Kidney (tissue), 14 donors: ENCODE data around the gene MRPS18C. TPM values are rescaled to one million over a fixed set of nuclear protein-coding genes. Genes with fewer than 3 reads are reported as not detected.

Experiments
- DNase-seq, 5 donors: peaks; one replicate each; pipeline ENCODE4 v3.0.0-alpha.2; 2013 to 2020
- FAIRE-seq: peaks from 2 replicates; lab custom pipeline; 2012; peaks lifted over from hg19 to GRCh38; lab: Jason Lieb, UNC
- H3K27ac ChIP-seq, 2 donors: one replicate each; pipeline ENCODE4 v1.7.0; 2013; ENCODE audit warnings: low read depth in 2 of 2, low read length in 2 of 2, inconsistent platforms in 1 of 2
- H3K27me3 ChIP-seq: one replicate; pipeline ENCODE4 v1.7.1; 2013; ENCODE audit warnings: low read length, inconsistent platforms; ENCODE audit not compliant: control insufficient read depth, insufficient read depth
- H3K36me3 ChIP-seq, 3 donors: one replicate each; pipeline versions ENCODE4 v1.7.0 to v1.7.1; 2013; ENCODE audit warnings: low read length in 3 of 3, control low read depth in 1 of 3, inconsistent platforms in 1 of 3; ENCODE audit not compliant: insufficient read depth in 3 of 3, control insufficient read depth in 2 of 3
- H3K4me1 ChIP-seq, 3 donors: one replicate each; pipeline versions ENCODE4 v1.7.0 to v1.7.1; 2013; ENCODE audit warnings: low read length in 3 of 3, inconsistent platforms in 1 of 3, low read depth in 1 of 3; ENCODE audit not compliant: control insufficient read depth in 2 of 3, insufficient read depth in 2 of 3
- H3K4me3 ChIP-seq, 3 donors: one replicate each; pipeline versions ENCODE4 v1.7.0 to v1.8.1; 2013; ENCODE audit warnings: low read length in 3 of 3, control low read depth in 1 of 3, inconsistent platforms in 1 of 3
- H3K9ac ChIP-seq, 3 donors: one replicate each; pipeline versions ENCODE4 v1.7.0 to v1.7.1; 2013; ENCODE audit warnings: low read length in 3 of 3, control low read depth in 1 of 3, inconsistent platforms in 1 of 3
- H3K9me3 ChIP-seq, 3 donors: one replicate each; pipeline versions ENCODE4 v1.7.0 to v1.7.1; 2013; ENCODE audit warnings: low read length in 3 of 3, control low read depth in 1 of 3, inconsistent platforms in 1 of 3; ENCODE audit not compliant: control insufficient read depth in 2 of 3, insufficient read depth in 1 of 3
- CTCF ChIP-seq: IDR thresholded peaks from 3 replicates; pipeline ENCODE4 v1.5.1; 2012; ENCODE audit warnings: mild to moderate bottlenecking, moderate library complexity, borderline replicate concordance; ENCODE audit not compliant: insufficient read depth; ENCODE audit errors: extremely low read depth
- intact Hi-C: fragments of 100-400 bp; cut with DNase I; formaldehyde crosslinking; loops from one replicate; pipeline ENCODE4 v1.11.1; 2022
- polyA plus RNA-seq: library from polyadenylated mRNA; stranded (reverse); fragments of 350-450 nt; fragmentation: Illumina TruSeq; extraction: RNeasy Lipid Tissue Mini Kit (QIAGEN cat#74804); gene quantifications from one replicate; pipeline ENCODE4 v1.2.3, GENCODE V29; 2014; ENCODE audit warnings: low read depth, low replicate concordance; ENCODE audit not compliant: insufficient read depth
- total RNA-seq: library from RNA; stranded (reverse); fragmentation: NEBNext Ultra II Directional; extraction: Animal tissue kit (Norgen Biotek cat#: 25700); gene quantifications from one replicate; pipeline ENCODE4 v1.2.1, GENCODE V29; 2021
- donor health status: control.
- donor health status: control.
- donor health status: control.
- donor health status: control.
- donor health status: control.
- donor health status: DM: yes; HTN: yes; CAD: no.
- donor health status: Normal renal cell carcinoma (clear cell type).

The MRPS18C gene
- total and polyA plus RNA-seq, 2 donors from 2014 or later: 44.4 to 67.0 TPM

DNA sequence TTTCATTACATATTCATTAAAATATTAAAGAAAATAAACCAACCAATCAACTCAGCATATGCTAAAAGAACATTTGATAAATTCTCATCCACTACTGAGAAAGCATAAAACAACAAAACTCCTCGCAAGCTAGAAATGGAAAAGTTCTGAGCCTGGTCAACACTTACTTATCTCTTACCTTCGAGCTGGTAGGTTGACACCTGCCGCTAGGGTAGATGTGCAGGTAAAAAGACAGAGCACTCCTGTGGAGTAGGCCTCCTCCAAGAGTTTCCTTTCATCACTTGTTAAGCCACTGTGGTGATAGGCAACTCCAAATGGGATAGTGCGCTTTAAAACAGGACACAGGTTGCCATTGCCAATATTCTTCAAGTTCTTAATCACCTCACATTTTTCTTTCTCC is 19.2 kb upstream of the MRPS18C start:
- Histone ChIP-seq H3K27ac (no peak overlapping the region), H3K36me3 (peaks cover 2 to 21% (median 2%) of the 10 kb centered on the region in 3 donors), H3K4me3 (no peak overlapping the region), H3K9me3 (no peaks in the 10 kb centered on the region), H3K9ac (no peak overlapping the region), H3K27me3 (no peaks in the 10 kb centered on the region), H3K4me1 (no peaks in the 10 kb centered on the region)
- no peak for DNase-seq
- TF ChIP-seq CTCF: no peak
- FAIRE-seq: no peak
- intact Hi-C loops: no loop called here

- DNase-seq: no peak
Observed at GRCh38 chr4:83438719-83439118, 17.1 kb upstream of the MRPS18C start.

GRCh38 chr4:83440148-83440814 is 15.6 kb upstream of the MRPS18C start:
- no peak overlapping the region for H3K4me3 ChIP-seq
- DNase-seq (no peak), FAIRE-seq (peak; percentile 77)
- no peaks in the 10 kb centered on the region for H3K27me3 ChIP-seq
- peaks cover 2 to 22% (median 6%) of the 10 kb centered on the region in 3 donors for H3K36me3 ChIP-seq
- H3K9ac ChIP-seq: no peak overlapping the region
- no peak for TF ChIP-seq CTCF
- no peaks in the 10 kb centered on the region for H3K9me3 ChIP-seq
- H3K4me1 ChIP-seq: no peaks in the 10 kb centered on the region
- H3K27ac ChIP-seq: no peak overlapping the region
- intact Hi-C loops: no loop called here

More at GRCh38 chr4:83438719-83439118, 17.1 kb upstream of the MRPS18C start:
- H3K27me3 ChIP-seq: no peaks in the 10 kb centered on the region
- intact Hi-C loops: no loop called here
- H3K9ac ChIP-seq: no peak overlapping the region
- no peak for FAIRE-seq
- H3K27ac ChIP-seq: no peak overlapping the region
- H3K9me3 ChIP-seq: no peaks in the 10 kb centered on the region
- H3K36me3 ChIP-seq: peaks cover 2 to 24% (median 2%) of the 10 kb centered on the region in 3 donors
- TF ChIP-seq CTCF: no peak
- H3K4me3 ChIP-seq: no peak overlapping the region
- H3K4me1 ChIP-seq: no peaks in the 10 kb centered on the region
